NCI-H69 (cell line): ENCODE results near the gene UBE3B.

Experiments used
- DNase-seq: peaks from one replicate; lab custom pipeline; 2025; lab: John Stamatoyannopoulos, UW

Gene UBE3B

GRCh38 chr12:109475993-109476806, 1.2 kb upstream of the UBE3B start:
- DNase-seq: peak; percentile 37

GRCh38 chr12:109476807-109477184, 638 bp upstream of the UBE3B start:
- no peak for DNase-seq

GRCh38 chr12:109477963-109478315, 505 bp downstream of the UBE3B start:
- no peak for DNase-seq

GRCh38 chr12:109479761-109480160, 2.3 kb downstream of the UBE3B start:
- no peak for DNase-seq

GRCh38 chr12:109480356-109480755, 2.9 kb downstream of the UBE3B start:
- DNase-seq: no peak

- no peak for DNase-seq
Measured at GRCh38 chr12:109481863-109482262, 4.4 kb downstream of the UBE3B start.

GRCh38 chr12:109482491-109482890, 5.1 kb downstream of the UBE3B start:
- no peak for DNase-seq

- DNase-seq: peak; percentile 18
Measured at GRCh38 chr12:109482894-109483293, 5.5 kb downstream of the UBE3B start.

- no peak for DNase-seq
Measured at GRCh38 chr12:109483346-109483745, 5.9 kb downstream of the UBE3B start.

- no peak for DNase-seq
Measured at GRCh38 chr12:109485201-109485600, 7.8 kb downstream of the UBE3B start.

- DNase-seq: no peak
Measured at GRCh38 chr12:109487181-109488050, 10.0 kb downstream of the UBE3B start.

- DNase-seq: no peak
Measured at GRCh38 chr12:109488051-109488665, 10.7 kb downstream of the UBE3B start.

- DNase-seq: no peak
Measured at GRCh38 chr12:109489016-109489954, 11.9 kb downstream of the UBE3B start.

- DNase-seq: no peak
Measured at GRCh38 chr12:109489955-109490565, 12.6 kb downstream of the UBE3B start.

GRCh38 chr12:109491671-109492070, 14.2 kb downstream of the UBE3B start:
- DNase-seq: no peak

- DNase-seq: no peak
Measured at GRCh38 chr12:109492371-109492770, 14.9 kb downstream of the UBE3B start.

- DNase-seq: no peak
Measured at GRCh38 chr12:109493090-109493489, 15.7 kb downstream of the UBE3B start.

- DNase-seq: no peak
Measured at GRCh38 chr12:109493938-109494337, 16.5 kb downstream of the UBE3B start.

GRCh38 chr12:109494348-109494881, 17.0 kb downstream of the UBE3B start:
- DNase-seq: no peak

GRCh38 chr12:109495012-109495411, 17.6 kb downstream of the UBE3B start:
- no peak for DNase-seq

GRCh38 chr12:109496306-109496705, 18.9 kb downstream of the UBE3B start:
- no peak for DNase-seq
